GM21423 (cell line): ENCODE results near the gene MSI2.

Source experiments
- ATAC-seq: cut with Tn5 transposase; IDR thresholded peaks from one replicate; pipeline ENCODE4 v1.9.1; 2021; ENCODE audit warnings: mild to moderate bottlenecking, moderate library complexity; ENCODE audit not compliant: unreplicated experiment

Gene MSI2

DNA sequence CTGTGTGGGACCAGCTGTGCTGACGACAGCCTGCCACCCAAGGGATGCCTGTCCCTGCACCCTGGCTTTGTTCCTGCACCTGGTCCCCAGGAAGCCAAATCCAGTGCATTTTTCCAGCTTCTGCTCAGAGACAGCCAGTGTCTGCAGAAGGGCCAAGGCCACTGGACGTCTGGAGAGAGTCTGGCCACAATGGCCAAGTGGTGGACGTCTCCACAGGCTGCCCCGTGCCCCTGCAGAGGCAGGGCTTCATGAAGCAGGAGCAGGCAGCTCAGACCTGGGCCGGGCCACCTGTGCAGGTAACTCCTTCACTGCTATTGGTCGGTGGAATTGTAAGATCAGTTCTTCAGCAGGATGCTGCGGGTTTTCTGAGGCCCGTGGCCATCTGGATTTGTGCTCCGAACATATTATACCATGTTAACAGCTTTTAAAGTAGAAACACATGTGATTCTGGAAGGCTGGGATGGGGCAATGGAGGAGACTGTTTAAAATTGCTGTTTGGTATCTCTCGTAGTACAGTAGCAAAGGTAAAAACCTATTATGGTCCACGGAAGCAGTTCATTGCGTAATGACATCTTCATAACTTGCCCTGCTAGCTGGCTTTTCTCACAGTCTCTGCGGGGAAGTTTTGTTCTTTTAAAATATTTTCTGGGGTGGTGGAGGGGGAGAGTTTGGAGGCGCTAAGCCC, 303.5 kb downstream of the MSI2 start:
- no peak for ATAC-seq

DNA sequence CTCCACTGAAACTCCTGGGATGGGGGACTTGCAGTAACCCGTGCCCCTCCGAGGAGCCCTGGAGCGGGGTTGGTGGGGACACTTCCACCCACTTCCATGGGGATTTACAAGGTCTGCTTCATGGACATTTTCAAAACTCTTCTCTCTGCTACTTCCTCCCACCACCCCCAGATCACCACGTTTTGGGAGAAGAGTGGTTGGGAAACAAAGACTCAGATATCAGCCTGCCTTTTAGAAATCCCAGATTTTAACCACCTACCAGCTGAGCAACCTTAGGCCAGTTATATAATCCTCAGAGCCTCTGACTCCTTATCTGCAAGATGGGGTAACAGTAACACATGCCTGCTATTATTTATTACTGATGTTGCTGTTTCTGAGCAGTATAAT, 304.0 kb downstream of the MSI2 start:
- no peak for ATAC-seq

DNA sequence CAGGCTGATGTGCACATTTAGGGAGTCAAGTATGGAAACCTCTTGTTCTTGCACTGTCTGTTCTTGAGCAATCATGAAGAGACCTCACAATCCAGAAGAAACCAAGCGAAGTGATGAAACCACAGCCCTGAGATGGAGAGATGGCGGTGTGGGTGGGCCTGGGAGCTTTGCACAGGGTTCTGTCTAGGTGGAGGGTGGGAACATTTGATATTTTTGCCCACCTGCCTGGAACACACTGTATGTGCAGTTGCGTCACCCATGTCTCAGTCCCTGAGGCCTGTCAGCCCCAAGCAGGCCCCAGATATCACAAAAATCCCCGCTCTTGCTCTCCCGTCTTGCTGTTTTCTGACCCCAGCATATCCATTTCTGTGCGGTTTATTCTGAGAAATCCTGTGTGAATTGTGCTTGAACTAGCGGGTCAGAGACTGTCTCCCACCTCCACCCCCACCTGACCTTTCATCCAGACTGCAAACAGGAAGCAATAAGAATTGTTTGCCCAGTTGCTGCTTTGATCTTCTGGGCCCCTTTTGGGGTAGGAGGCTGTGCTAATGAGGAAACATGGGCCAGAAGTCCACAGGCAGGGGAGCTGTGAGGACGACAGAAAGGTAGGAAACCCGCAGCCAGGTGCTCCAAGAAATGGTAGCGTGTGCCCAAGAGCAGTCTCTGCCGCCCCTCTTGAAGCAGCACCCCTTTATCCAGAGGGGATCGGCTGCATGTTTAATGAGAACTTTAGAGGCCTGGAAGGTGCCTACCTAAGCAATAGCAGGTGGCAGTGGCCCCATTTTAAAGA, 304.9 kb downstream of the MSI2 start:
- ATAC-seq = no peak

DNA sequence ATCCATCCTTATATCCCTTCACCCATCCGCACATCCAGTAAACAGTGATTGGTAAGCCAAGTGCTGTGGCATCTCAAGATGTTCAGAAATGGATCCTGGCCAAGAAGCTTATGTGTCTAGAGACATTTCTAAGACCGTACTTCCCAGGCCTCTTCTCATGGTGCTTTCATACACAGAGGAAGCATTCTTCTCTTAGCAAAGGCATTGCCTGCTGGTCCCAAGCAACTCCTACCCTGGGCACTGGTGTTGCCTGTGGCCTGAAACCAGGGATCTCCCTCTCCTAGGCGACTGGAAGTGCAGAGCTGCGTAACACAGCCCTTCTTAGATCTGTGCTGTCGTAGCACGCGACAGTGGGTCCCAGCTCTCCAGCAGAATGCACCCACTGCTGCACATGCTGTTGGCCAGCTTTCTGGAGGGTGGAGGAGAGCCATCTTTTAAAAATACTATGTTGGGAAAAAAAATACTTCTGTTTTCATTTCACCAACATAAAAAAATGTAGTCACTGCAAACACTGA, 305.9 kb downstream of the MSI2 start:
- no peak for ATAC-seq

DNA sequence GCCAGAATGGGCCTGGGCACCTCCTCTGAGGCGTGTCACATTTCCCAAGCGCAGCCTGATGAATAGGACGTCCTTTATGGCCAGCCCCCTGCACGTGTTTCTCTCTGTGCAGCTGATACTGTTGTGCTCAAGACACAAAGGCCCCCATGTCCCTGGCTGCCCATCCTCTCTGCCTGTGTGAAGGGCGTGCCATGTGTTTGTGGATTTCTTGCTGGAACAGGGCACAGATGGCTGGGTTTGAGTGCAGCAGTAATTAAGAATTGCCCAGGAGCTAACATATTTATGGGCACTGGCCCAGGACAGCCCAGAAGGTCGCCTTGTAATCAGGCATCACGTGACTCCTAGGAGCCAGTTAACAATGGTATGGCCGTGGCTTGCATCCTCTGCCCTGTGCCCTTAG, 307.6 kb downstream of the MSI2 start:
- no peak for ATAC-seq

DNA sequence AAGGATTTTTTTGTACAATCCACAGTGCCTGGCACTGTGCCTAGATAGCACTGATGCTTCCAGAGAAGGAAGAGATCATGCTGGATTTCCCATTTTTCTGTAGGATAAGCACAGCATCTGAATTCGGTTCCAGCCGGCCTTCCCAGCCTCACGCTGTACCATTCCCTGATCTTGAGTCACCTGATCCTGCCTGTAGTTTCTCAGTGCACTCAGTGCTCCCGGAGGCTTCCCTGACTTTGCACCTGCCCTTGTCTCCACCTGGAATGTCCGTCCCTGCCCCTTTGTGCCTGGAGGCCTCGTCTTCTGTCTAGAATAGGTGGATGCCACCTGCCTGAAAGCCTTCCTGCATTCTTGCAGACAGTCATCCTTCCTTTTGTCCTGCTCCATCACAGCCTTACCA, 308.9 kb downstream of the MSI2 start:
- ATAC-seq = no peak

DNA sequence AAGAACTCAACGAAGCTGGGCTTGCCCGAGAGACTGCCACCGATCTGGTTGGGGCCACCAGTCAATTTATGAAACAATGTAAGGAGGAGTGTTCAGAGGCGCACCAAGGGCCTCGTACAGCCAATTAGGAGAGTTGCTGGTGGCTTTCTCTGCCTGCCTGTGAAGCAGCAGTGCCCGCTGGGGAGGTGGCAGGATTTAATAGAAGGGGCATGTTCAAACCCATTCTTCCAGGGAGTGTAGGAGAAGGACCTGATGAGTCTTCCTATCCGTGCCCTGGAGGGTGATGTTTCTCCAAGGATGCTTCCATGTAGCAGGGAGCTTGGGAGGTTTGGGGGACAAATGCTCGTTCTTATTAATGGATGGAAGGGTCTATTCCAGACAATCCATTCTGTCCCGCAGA, 310.4 kb downstream of the MSI2 start:
- ATAC-seq = no peak

DNA sequence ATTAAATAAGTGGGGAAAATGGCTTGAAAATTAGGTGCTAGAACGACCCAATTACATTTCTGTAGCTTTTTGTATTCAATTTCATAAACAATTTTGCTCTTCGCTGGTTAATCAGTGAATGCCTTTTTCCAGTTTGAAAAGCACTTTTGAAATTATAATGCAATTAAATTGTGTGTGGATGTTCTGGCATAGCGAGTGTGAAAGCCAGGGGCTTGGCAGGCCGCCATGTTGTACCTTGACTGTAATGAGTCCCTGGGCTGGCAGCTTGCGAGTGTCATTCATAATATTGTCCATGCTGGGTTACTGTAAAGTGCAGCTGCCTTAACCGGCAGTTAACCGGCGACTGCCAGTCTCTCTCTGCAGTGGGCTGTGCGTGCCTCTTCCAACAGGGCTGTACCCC, 310.9 kb downstream of the MSI2 start:
- no peak for ATAC-seq

DNA sequence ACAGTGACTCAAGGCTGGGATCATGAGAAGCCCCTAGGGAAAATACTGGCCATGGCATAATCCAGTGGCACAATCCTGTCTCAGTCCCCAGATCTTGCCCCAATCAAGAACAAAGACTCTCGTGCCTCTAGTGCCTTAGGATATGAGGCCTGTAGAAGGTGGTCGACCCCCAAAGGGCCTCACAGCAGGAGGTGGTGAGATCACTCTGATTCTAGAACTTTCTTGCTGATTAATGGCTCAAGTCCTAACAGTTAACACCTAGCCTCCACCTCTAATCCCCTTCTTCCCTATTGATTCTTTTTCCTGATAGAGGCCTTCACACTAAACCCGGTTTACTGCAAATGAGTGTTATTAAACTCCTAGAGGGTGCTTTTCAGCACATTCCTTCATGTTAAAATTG, 312.0 kb downstream of the MSI2 start:
- ATAC-seq = no peak

DNA sequence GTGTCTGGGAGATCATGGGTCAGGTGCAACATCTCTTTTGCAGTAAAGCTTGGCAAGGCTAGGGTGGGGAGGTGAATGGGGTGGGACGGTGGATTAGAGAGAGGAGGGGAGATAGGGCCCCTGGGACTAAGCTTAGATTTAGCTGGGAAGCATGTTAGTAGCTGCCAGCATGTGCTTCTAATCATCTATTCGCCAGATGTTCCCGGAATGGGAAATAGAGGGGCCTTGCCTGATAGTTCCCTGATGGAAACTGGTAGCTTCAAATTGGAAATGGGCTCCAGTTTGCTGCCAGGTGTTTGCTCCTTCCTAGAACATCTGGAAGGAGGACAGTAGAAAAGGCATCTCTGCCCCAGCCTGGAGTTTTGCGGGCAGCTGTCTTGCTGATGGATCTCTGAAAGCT, 312.7 kb downstream of the MSI2 start:
- ATAC-seq = no peak

DNA sequence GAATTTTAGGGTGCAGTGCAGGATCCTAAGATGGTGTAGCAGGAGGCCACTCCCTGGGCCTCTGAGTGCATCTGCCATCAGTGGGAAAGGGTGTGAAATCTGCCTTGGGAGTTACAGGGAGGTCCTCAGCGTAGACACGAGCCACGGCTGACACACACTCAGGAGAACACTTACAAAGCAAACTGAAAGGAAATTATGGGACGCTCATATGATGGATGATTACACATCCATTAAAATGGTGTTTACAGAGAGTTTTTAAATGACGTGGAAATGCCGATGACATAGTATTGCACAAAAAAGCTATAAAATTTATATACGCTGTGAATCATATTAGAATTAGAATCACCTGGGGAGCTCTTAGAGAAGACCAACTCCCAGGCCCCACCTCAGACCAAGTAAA, 313.5 kb downstream of the MSI2 start:
- no peak for ATAC-seq

DNA sequence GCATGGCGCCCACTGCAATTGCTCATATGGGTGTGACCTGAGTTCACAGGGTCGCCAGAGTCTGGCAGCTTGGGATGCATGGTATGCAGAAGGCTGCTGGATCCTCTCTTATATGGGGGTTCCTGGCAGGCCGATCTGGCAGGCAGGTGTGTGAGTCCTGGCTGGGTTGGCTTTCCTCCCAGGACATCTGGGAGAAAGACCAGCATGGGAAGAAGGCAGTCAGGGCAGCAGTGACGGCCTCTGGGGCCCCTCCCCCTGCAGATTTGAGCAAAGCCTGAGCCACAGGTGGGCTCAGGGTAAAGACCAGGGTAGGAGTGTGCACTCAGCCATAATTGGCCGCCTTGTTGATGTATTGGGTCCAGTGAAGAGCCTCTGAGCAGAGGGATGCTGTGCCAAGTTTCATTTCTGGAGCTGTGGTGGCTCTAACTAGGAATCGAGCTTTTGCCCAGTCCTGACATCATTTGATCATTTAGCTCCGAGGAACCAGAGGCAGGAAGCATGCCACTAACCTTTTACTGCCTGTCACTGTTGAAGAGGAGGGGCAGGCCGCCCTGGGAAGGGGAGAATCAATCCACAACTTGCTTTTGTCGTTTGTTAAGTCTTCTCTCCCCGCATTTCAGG, 314.5 kb downstream of the MSI2 start:
- no peak for ATAC-seq

DNA sequence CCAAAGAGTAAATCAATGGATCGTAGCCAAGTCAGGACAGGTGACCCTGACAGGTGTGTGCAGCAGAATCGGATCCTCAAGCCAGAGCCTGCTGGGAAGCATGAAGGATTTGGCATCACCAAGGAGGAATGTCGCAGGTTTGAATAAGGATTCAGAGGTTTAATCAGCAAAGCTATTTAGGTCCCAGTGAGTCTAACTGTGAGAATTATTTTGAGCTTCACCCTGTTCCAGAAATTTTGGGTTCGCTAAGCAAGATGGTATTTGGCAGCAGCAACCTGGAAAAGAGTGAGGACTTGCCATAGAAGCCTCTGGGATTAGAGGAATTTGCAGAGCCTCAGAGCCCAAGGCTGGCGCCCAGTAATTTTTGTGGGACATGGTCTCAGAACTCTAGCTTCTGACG, 315.7 kb downstream of the MSI2 start:
- no peak for ATAC-seq

DNA sequence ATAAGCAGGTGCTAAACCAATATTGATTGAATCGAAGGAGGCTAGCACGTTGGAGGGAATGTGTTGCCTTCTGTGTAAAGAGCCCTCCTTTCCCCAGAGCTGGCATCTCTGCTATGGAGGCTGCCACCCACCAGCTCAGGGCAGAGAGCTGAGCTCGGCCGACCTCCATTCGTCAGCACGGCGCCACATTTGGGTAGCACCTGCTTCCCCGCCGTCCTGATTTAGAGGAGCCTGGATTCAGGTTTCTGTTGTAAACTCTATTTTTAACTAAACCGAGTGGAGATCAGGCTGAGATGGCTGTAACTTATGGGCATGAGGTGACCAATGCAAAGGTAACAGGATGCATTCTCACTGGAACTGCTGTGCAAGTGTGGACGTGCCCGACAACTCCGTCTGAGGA, 316.3 kb downstream of the MSI2 start:
- ATAC-seq = no peak

DNA sequence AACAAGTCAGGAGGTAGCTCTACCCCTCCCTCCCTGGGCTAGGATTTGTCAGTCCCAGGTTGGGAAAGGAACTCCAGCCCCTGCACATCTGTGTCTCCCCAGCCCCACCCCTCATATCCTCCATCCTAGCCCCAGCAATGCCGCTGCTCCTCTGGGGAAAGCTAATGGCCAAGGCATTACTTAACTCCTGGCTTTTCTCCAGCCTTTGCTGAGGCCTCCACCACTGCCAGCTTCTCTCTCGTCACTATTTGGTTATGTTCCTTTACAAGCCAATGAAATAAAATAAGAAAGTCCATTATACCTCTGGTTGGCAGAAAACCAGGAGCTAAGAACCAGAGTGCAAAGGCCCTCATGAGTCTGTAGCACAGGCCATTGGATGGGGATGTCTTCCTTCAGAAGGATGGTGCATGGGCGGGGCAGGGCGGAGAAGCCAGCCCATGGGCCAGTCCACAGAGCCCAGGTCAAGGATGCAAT, 317.8 kb downstream of the MSI2 start:
- no peak for ATAC-seq

DNA sequence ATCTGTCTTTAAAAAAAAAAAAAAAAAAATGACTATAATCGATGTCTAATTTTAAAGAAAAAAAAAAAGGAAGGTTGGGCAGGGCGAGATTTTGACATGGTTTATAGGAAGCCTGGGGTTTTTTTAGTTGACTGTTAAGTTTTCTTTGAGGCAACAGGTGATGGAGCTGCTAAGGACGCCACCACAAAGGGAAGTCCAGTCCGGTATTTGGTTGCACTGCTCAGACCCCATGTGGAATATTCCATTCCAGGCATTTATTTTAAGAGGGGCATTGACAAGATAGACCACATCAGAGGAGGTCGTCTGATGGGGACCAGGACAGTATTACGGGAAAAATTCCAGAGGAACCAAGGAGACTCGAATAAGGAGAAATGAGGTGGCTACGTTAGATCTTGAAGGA, 320.4 kb downstream of the MSI2 start:
- no peak for ATAC-seq

DNA sequence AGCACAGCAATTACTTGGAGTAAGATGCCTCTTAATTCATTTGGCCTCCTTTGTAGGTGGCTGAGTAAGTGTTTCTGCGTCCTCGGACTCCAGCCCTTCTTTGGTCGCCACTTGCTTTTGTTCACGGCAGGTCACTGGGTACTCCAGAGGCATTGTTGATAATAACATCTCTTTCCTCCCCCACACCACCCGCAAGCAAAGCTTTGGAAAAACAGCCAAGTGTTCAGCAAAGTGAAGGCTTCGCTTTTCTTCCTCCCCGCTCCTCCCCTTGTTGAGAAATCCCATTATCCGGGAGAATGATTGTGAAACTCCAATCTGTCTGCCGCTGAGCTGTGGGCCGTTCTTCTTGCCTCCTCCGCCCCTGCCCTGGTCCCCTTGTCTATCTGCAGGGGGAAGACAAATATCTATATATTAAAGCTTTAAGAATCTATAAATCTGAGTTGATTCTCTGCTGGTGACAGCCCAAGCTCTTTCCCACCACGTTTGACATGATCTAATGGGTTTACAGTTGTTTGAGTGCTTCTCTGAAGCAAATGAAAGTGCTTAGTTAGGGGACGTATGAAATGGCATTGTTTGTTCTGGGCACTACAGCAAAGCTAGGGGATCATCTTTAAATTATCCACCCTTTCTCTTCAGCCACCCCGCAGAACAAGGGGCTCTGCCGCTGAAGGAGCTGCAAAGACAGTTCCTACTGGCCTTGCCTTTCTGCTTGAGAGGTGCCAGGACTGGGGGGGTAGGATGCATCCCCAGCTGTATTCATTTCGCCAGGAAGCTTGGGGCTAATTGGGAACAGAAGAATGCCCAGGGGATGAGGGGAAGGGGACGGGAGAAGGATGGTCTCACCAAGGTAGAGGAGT, 321.7 kb downstream of the MSI2 start:
- no peak for ATAC-seq

DNA sequence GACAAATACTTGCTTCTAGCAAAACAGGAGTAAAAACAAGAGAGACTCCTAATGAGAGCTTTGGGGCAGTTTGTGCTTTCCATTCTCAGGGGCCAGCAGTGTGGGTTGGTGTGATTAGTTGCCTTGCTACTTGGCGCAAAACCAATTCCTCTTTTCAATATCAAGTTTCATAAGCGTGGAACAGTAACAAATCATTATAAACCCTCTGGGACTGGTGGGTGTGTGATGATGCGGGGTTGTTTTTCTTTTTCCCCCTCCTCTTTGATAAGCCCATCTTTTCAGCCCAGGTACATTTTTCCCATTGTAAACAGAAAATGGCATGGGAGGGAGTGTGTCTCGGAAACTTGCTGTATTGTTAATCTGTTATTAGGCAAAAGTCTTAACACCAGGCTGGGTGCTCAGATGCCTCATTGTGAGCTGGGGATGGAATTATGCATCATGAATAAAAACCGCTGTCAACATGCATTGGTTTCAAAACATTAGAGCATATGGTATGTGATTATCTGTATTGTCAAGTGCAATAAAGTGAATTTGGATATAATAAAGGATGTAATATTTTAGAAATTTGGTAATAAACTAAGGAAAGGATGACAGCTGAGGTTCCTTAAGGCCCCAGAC, 322.4 kb downstream of the MSI2 start:
- ATAC-seq = no peak

DNA sequence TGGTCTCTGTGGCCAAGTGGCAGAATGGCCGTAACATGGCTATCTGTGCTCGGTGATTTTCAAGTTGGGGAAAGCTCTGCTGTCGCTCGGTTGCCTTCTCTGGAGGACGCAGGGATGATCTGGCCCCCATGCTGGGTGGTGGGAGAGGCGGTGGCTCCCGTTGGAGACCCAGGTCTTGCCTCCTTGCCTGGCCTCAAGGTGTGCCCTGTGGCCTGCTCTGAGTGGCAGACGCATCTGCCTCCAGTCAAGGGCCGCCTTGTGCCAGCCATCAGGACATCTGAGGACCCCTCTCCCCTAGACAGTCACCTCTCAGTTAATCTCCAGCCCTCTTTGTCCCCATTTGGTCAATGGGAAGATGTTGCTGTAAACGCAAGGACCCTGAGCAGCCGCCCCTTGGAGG, 322.9 kb downstream of the MSI2 start:
- no peak for ATAC-seq

DNA sequence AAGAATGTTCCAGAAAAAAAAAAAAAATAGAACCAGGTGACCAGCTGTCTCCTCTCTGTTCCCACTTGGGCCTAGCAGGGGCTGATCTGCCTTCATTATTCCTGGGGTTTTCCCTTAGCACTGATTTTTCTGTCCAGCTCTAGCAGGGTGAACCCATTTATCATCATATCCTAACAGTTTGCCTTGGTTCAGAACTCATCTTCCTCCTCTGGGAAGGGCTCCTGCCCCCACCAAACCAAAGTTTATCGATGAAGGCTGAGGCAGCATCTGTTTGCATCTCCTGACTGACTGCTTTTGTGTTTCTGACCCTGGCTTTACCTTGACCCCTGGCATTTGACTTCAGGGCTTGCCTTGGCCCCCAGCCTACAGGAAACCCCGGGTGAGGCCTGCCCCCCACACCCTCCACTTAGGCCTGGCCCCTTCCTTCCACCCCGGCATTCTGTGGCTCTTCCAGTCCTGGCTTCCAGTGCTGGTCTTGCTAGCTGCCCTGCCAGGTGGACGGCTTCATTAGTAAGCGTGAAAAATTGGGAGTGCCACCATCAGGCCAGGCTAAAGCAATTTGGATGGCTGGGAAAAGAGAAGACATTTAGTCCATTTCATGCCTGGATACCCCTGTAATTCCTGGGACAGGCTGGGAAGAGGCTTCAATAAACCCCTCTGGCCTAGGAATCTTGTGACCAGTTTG, 323.9 kb downstream of the MSI2 start:
- no peak for ATAC-seq
